ENCODE measurements around the gene TOMM5. TPM values are rescaled to one million over a fixed set of nuclear protein-coding genes. Genes with fewer than 3 reads are reported as not detected.

Gene TOMM5
- total and polyA plus RNA-seq, 2 of the 4 experiments (the other 2 are of a cell fraction), result 159 to 206 TPM

- WGBS, 2 experiments (ENCODE audit: extremely low coverage in 2 of 2, insufficient read length in 1 of 2), result 17% methylated on average over 1 of the region's 4 CpGs; no CpG with 5 or more reads in 1 of the 2 experiments
- Histone ChIP-seq H2AK5ac (ENCODE audit: low read depth, low read length) (no peak overlapping the region), H3K18ac (ENCODE audit: low read depth, low read length) (no peak overlapping the region), H2BK15ac (ENCODE audit: low read depth, low read length) (no peak overlapping the region), H3K36me3 (ENCODE audit: control insufficient read depth, insufficient read depth, low read length) (no peaks in the 10 kb centered on the region), H4K20me1 (ENCODE audit: insufficient read depth, low read length) (no peaks in the 10 kb centered on the region), H3K14ac (replicated peaks; ENCODE audit: low read depth, low read length) (no peak overlapping the region), H3K4me2 (ENCODE audit: low read depth, low read length) (no peak overlapping the region), H2BK120ac (ENCODE audit: low read depth, low read length) (no peak overlapping the region), H3K79me1 (ENCODE audit: low read depth in 1 of 2, low read length in 2 of 2) (no peaks in the 10 kb centered on the region), H3K23ac (ENCODE audit: low read depth, low read length) (no peak overlapping the region), H4K5ac (ENCODE audit: low read depth, low read length) (no peak overlapping the region), H3K9me3 (ENCODE audit: control insufficient read depth, insufficient read depth, low read length) (no peaks in the 10 kb centered on the region), H3K4ac (ENCODE audit: low read depth, low read length) (no peak overlapping the region), H2AK9ac (replicated peaks; ENCODE audit: low read depth, low read length, poor library complexity) (no peak overlapping the region), H3K27me3 (ENCODE audit: control insufficient read depth, insufficient read depth, low read length) (peaks cover 10% of the 10 kb centered on the region), H4K8ac (ENCODE audit: low read depth in 2 of 2, low read length in 2 of 2) (no peak overlapping the region), H3K9ac (ENCODE audit: low read depth, low read length) (no peak overlapping the region), H3K27ac (ENCODE audit: insufficient read depth, low read length) (no peak overlapping the region), H3K4me1 (ENCODE audit: control insufficient read depth, insufficient read depth, low read length) (no peaks in the 10 kb centered on the region), H4K91ac (ENCODE audit: insufficient read depth, low read depth, low read length) (no peak overlapping the region), H2BK5ac (ENCODE audit: low read depth, low read length, poor library complexity, severe bottlenecking) (no peak overlapping the region), H3K9me1 (ENCODE audit: insufficient read depth, low read length) (no peaks in the 10 kb centered on the region), H3K4me3 (ENCODE audit: insufficient read depth, low read depth, low read length) (no peak overlapping the region), H2BK20ac (ENCODE audit: low read depth, low read length) (no peak overlapping the region), H2AFZ (replicated peaks; ENCODE audit: low read length, poor library complexity) (no peak overlapping the region), H3K56ac (ENCODE audit: extremely low read depth, insufficient read depth, low read length) (no peak overlapping the region)
- CTCF ChIA-PET, result interaction anchor here (0.5 kb wide), 1 partner anchor 92 kb away, joined by 3 read pairs; no protein-coding TSS in a partner anchor
- in situ Hi-C loops (cut with MboI; ENCODE audit: low sequenced_read_pairs) (no loop called here), intact Hi-C loops (cut with micrococcal nuclease) (no loop called here), dilution Hi-C loops (cut with HindIII; ENCODE audit: low sequenced_read_pairs, unreplicated experiment) (no loop called here)
- no TSS peak for BruUV-seq (replicated peaks)
- TF ChIP-seq USF2 (IDR thresholded peaks at IDR 0.05; ENCODE audit: low read depth, low read length), result peak; percentile 73
- TF ChIP-seq BHLHE40 (IDR thresholded peaks at IDR 0.05; ENCODE audit: low read depth, low read length), result no peak
- no peak for ATAC-seq (ENCODE audit: low read depth)
- POLR2A ChIA-PET (ENCODE audit: unreplicated experiment), result interaction anchor here (0.6 kb wide), 1 partner anchor 23 kb away, joined by 3 read pairs; no protein-coding TSS in a partner anchor
- DNase-seq, result no peak
Observed at GRCh38 chr9:37632479-37632878, 40.1 kb upstream of the TOMM5 start.
